Endothelial cell of umbilical vein (primary cell): Measurements from ENCODE around the gene EIF4E.

Source experiments
- EZH2 ChIP-seq: IDR thresholded peaks from 2 replicates; pipeline ENCODE4 v1.6.1; 2012; ENCODE audit warnings: borderline replicate concordance, low read depth, mild to moderate bottlenecking, moderate library complexity, low read length, inconsistent platforms; ENCODE audit not compliant: severe bottlenecking
- MAX ChIP-seq: IDR thresholded peaks from 2 replicates; pipeline ENCODE4 v1.6.1; 2011; ENCODE audit not compliant: insufficient read depth, insufficient read length
- MYC ChIP-seq: IDR thresholded peaks from one replicate; pipeline ENCODE4 v1.6.1; 2011; ENCODE audit warnings: mild to moderate bottlenecking, low read depth, low read length
- POLR2A ChIP-seq: IDR thresholded peaks from 2 replicates; pipeline ENCODE4 v1.6.1; 2012; ENCODE audit warnings: low read depth, mild to moderate bottlenecking, control low read depth, low read length
- POLR2AphosphoS5 ChIP-seq: IDR thresholded peaks from 2 replicates; pipeline ENCODE4 v1.6.1; 2012; ENCODE audit warnings: low read depth, mild to moderate bottlenecking, control low read depth, low read length, moderate library complexity; ENCODE audit not compliant: insufficient read depth
- TF ChIP-seq, protein P1 (sequence below), 2 donors: IDR thresholded peaks; 1 replicate in 1 of 2; 2 replicates in 1 of 2; pipeline ENCODE4 v1.5.1; 2011; ENCODE audit warnings: low read length in 2 of 2, mild to moderate bottlenecking in 2 of 2, moderate library complexity in 2 of 2, control low read depth in 1 of 2, inconsistent platforms in 1 of 2, low read depth in 1 of 2; ENCODE audit not compliant: insufficient read depth in 1 of 2; ENCODE audit errors: extremely low read depth in 1 of 2

DNA sequence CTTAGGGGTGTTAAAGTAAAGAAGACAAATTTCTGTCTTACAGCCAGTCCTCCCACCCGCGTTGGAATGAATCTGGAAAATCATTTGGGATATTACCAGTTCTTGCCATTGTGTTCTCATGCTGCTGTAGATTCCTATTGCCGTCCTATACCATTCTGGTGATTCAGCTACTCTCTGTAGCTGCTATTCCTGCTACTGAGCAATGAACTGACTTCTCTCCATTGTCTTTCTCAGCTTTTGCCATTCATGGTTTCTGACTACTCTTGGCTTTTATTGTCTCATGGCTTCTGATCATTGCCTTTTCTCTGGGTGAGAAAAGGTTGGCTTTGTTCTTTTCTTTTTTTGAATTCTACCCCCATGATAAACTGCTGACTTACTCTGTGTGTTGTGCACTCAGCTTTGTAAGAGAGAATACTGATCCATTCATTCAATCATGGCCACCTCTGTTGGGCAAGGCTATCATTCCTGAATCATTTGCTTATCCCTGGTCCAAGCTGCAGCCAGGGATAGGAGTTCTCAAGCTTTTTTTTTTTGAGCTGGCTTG is 38.9 kb upstream of the EIF4E start:
- TF ChIP-seq, protein P1, sequence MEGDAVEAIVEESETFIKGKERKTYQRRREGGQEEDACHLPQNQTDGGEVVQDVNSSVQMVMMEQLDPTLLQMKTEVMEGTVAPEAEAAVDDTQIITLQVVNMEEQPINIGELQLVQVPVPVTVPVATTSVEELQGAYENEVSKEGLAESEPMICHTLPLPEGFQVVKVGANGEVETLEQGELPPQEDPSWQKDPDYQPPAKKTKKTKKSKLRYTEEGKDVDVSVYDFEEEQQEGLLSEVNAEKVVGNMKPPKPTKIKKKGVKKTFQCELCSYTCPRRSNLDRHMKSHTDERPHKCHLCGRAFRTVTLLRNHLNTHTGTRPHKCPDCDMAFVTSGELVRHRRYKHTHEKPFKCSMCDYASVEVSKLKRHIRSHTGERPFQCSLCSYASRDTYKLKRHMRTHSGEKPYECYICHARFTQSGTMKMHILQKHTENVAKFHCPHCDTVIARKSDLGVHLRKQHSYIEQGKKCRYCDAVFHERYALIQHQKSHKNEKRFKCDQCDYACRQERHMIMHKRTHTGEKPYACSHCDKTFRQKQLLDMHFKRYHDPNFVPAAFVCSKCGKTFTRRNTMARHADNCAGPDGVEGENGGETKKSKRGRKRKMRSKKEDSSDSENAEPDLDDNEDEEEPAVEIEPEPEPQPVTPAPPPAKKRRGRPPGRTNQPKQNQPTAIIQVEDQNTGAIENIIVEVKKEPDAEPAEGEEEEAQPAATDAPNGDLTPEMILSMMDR (IDR thresholded peaks at IDR 0.05; ENCODE audit: extremely low read depth in 1 of 2, insufficient read depth in 1 of 2, low read depth in 1 of 2, low read length in 2 of 2): no peak
- TF ChIP-seq POLR2AphosphoS5 (no peak), POLR2A (no peak), MYC (no peak), EZH2 (no peak), MAX (no peak)
